Measurements from ENCODE around the gene TMEM30B. TPM values are rescaled to one million over a fixed set of nuclear protein-coding genes. Genes with fewer than 3 reads are reported as not detected.

Gene TMEM30B
- total RNA-seq, 4 donors from 2014 or later, result 0.83 to 4.4 (median 3.0) TPM

DNA sequence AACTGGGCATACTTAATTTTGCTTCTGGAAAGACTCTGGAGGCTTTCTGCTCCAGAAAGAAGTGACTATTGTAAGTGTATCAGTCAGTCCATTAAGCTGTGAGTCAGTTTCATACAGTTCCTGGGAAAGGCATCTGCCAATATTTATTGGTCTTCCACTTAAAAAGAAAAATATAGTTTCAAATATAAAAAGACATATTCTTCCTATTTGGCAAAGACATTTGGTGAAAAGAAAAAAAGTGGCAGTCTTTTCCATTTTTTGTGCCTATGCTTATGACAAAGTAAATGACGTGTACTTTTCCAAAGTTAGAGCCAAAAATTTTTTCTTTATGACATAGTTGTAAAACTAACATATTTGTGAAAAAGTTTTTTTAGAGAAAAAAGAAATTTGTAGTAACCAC is 12.3 kb downstream of the TMEM30B start:
- Histone ChIP-seq H3K4me3 (no peak overlapping the region), H3K27me3 (peaks cover 0 to 35% (median 0%) of the 10 kb centered on the region in 4 donors), H3K9me3 (no peaks in the 10 kb centered on the region), H3K4me1 (peaks cover 0 to 6% (median 4%) of the 10 kb centered on the region in 4 donors), H3K27ac (replicated peaks in 1 of 4) (no peak overlapping the region), H3K36me3 (no peaks in the 10 kb centered on the region)
- no peak for TF ChIP-seq POLR2A (IDR thresholded peaks at IDR 0.05; ENCODE audit: low read depth)
- no peak for TF ChIP-seq CTCF (IDR thresholded peaks at IDR 0.05)
- TF ChIP-seq EP300 (IDR thresholded peaks at IDR 0.05), result no peak
- no peak for TF ChIP-seq POLR2AphosphoS5 (IDR thresholded peaks at IDR 0.05)
- WGBS, result 16% methylated on average over 1 of the region's 1 CpG
- intact Hi-C loops (cut with DNase I), result no loop called here
- no peak for DNase-seq (ENCODE audit: extremely low spot score)

- no peak overlapping the region for H3K27ac ChIP-seq (replicated peaks in 1 of 4)
- 61% methylated on average over 11 of the region's 11 CpGs for WGBS
- no peaks in the 10 kb centered on the region for H3K9me3 ChIP-seq
- no peak overlapping the region for H3K4me3 ChIP-seq
- DNase-seq (ENCODE audit: extremely low spot score), result no peak
- intact Hi-C loops (cut with DNase I), result no loop called here
- H3K4me1 ChIP-seq, result peaks cover 0 to 6% (median 4%) of the 10 kb centered on the region in 4 donors
- TF ChIP-seq POLR2A (IDR thresholded peaks at IDR 0.05; ENCODE audit: low read depth) (no peak), EP300 (IDR thresholded peaks at IDR 0.05) (no peak)
- H3K27me3 ChIP-seq, result peaks cover 0 to 35% (median 0%) of the 10 kb centered on the region in 4 donors
- H3K36me3 ChIP-seq, result no peaks in the 10 kb centered on the region
Measured at GRCh38 chr14:61266891-61267740, 14.0 kb downstream of the TMEM30B start.

DNA sequence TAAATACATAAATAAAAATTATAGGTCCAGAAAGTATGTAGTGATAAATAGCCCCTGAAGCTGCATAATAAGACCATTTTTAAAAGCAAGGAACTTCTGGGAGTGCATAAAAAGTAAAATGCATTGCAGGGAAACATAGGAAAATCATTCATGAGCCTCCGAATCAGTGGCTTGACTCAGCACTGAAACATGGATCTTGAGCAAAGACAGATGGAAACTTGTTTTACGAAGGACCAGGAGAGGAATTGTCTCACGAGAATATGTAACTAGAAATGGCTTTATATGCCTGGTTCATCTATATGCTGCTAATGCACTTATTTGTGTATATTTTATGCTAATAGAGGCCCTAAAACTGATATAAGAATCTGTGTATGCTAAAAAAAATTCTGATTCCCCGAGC is 14.7 kb downstream of the TMEM30B start:
- Histone ChIP-seq H3K27ac (replicated peaks in 1 of 4) (no peak overlapping the region), H3K36me3 (no peaks in the 10 kb centered on the region), H3K27me3 (peaks cover 0 to 35% (median 0%) of the 10 kb centered on the region in 4 donors), H3K9me3 (no peaks in the 10 kb centered on the region), H3K4me3 (no peak overlapping the region), H3K4me1 (peaks cover 0 to 6% (median 4%) of the 10 kb centered on the region in 4 donors)
- intact Hi-C loops (cut with DNase I), result no loop called here
- 65% methylated on average over 4 of the region's 4 CpGs for WGBS
- TF ChIP-seq POLR2A (IDR thresholded peaks at IDR 0.05; ENCODE audit: low read depth) (no peak), CTCF (IDR thresholded peaks at IDR 0.05) (no peak), EP300 (IDR thresholded peaks at IDR 0.05) (no peak), POLR2AphosphoS5 (IDR thresholded peaks at IDR 0.05) (no peak)
- DNase-seq (ENCODE audit: extremely low spot score), result no peak

DNA sequence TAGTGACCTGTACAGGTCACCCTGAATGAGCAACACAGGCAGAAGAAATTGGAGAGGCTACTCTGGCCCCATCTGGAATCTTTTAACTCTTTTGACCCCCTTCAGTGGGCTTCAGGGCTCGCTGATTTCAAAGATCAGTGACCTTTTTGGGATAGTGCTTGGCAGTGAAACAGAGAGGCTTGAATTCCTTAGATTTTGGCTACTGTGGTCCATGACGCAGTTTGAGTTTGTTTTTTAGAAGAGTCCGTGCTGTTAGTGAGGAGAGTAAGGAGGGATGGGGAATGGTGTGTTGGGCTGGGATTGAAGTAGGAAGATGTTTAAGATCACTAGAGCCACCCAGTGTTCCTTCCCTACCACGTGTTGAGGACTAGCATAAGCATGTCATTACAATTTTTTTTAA is 16.5 kb downstream of the TMEM30B start:
- Histone ChIP-seq H3K36me3 (no peaks in the 10 kb centered on the region), H3K27ac (replicated peaks in 1 of 4) (peak overlapping the region in 1 of 4 donors; percentile 9), H3K9me3 (no peaks in the 10 kb centered on the region), H3K4me3 (no peak overlapping the region), H3K27me3 (peaks cover 0 to 40% (median 0%) of the 10 kb centered on the region in 4 donors), H3K4me1 (peaks cover 0 to 3% (median under 1%) of the 10 kb centered on the region in 4 donors)
- no peak for DNase-seq (ENCODE audit: extremely low spot score)
- TF ChIP-seq POLR2AphosphoS5 (IDR thresholded peaks at IDR 0.05) (no peak), EP300 (IDR thresholded peaks at IDR 0.05) (no peak), POLR2A (IDR thresholded peaks at IDR 0.05; ENCODE audit: low read depth) (no peak), CTCF (IDR thresholded peaks at IDR 0.05) (no peak)
- 63% methylated on average over 4 of the region's 4 CpGs for WGBS
- intact Hi-C loops (cut with DNase I), result no loop called here

- DNase-seq (ENCODE audit: extremely low spot score), result no peak
- Histone ChIP-seq H3K27ac (replicated peaks in 1 of 4) (no peak overlapping the region), H3K27me3 (peaks cover 0 to 40% (median 0%) of the 10 kb centered on the region in 4 donors), H3K9me3 (no peaks in the 10 kb centered on the region), H3K4me3 (no peak overlapping the region), H3K36me3 (no peaks in the 10 kb centered on the region), H3K4me1 (no peaks in the 10 kb centered on the region)
- intact Hi-C loops (cut with DNase I), result no loop called here
- 70% methylated on average over 4 of the region's 4 CpGs for WGBS
- TF ChIP-seq POLR2A (IDR thresholded peaks at IDR 0.05; ENCODE audit: low read depth) (no peak), CTCF (IDR thresholded peaks at IDR 0.05) (no peak), EP300 (IDR thresholded peaks at IDR 0.05) (no peak), POLR2AphosphoS5 (IDR thresholded peaks at IDR 0.05) (no peak)
Measured at GRCh38 chr14:61264010-61264571, 17.0 kb downstream of the TMEM30B start.
